Dedifferentiated amniotic fluid mesenchymal stem cell (primary cell): ENCODE data around the gene SPAG9.

Source experiments
- DNase-seq: peaks from one replicate; pipeline ENCODE4 v3.0.0-alpha.2; 2016; ENCODE audit errors: extremely low spot score

SPAG9 gene, protein sequence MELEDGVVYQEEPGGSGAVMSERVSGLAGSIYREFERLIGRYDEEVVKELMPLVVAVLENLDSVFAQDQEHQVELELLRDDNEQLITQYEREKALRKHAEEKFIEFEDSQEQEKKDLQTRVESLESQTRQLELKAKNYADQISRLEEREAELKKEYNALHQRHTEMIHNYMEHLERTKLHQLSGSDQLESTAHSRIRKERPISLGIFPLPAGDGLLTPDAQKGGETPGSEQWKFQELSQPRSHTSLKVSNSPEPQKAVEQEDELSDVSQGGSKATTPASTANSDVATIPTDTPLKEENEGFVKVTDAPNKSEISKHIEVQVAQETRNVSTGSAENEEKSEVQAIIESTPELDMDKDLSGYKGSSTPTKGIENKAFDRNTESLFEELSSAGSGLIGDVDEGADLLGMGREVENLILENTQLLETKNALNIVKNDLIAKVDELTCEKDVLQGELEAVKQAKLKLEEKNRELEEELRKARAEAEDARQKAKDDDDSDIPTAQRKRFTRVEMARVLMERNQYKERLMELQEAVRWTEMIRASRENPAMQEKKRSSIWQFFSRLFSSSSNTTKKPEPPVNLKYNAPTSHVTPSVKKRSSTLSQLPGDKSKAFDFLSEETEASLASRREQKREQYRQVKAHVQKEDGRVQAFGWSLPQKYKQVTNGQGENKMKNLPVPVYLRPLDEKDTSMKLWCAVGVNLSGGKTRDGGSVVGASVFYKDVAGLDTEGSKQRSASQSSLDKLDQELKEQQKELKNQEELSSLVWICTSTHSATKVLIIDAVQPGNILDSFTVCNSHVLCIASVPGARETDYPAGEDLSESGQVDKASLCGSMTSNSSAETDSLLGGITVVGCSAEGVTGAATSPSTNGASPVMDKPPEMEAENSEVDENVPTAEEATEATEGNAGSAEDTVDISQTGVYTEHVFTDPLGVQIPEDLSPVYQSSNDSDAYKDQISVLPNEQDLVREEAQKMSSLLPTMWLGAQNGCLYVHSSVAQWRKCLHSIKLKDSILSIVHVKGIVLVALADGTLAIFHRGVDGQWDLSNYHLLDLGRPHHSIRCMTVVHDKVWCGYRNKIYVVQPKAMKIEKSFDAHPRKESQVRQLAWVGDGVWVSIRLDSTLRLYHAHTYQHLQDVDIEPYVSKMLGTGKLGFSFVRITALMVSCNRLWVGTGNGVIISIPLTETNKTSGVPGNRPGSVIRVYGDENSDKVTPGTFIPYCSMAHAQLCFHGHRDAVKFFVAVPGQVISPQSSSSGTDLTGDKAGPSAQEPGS (N-terminal part only)

DNA sequence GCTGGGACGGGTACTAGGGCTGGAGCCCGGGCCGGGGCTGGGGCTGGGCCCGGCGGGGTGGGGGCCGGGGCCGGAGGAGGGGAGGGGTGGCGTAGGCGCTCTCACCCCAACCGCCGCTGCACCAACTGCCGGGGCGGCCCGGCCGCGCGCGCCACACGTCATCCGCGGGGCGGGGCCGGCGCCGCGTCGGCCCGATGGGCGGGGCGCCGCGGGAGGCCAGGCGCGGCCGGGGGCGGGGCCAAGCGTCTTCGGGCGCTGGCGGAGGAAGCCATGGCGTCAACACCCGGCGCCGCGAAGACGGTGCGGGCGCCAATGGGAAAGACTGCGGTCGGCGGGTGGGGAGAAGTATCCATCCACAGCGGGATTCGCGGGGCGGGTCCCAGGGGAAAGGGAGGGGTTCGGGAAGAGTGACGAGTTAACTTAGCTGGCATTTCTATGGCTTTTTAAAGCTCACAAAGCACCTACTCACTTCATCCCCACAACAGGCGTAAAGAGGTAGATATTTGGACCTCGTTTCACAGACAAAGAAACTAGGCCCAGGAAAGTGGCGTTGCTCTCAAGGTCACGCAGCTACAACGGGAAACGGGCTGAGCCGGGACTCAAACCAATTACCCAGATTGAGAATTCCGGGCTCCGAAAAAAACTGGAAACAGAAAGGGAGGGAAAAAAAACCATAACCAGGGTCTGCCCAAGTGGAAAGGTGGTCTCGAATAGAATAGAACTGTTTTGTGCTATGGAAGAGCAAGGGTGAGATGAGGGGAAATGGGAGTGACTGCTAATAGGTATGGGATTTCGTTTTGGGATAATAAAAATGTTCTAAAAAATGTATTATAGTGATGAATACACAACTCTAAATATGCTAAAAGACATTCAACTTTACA is at the start of gene SPAG9:
TSS of gene SPAG9 (minus strand) at position 130 of the 881 bp plus-strand sequence. CDS start 212 bp downstream, outside the sequence.
- DNase-seq: peak; percentile 97

DNA sequence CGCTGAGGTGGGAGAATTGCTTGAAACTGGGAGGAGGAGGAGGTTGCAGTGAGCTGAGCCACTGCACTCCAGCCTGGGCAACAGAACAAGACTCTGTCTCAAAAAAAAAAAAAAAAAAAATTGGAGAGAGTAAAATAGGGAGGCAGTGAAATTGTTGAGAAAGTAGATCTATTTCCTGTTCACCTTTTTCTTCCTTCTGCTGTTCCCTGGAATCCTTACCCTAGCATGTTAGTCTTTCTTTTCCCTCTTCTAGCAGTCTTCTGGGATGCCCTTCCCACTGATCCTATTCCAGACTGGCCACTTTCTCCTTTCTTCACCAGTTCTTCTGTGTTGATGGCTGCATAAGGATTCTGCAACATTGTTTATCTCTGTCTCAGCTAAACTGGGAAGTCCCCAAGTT is 48.7 kb upstream of the SPAG9 start:
- DNase-seq: no peak

DNA sequence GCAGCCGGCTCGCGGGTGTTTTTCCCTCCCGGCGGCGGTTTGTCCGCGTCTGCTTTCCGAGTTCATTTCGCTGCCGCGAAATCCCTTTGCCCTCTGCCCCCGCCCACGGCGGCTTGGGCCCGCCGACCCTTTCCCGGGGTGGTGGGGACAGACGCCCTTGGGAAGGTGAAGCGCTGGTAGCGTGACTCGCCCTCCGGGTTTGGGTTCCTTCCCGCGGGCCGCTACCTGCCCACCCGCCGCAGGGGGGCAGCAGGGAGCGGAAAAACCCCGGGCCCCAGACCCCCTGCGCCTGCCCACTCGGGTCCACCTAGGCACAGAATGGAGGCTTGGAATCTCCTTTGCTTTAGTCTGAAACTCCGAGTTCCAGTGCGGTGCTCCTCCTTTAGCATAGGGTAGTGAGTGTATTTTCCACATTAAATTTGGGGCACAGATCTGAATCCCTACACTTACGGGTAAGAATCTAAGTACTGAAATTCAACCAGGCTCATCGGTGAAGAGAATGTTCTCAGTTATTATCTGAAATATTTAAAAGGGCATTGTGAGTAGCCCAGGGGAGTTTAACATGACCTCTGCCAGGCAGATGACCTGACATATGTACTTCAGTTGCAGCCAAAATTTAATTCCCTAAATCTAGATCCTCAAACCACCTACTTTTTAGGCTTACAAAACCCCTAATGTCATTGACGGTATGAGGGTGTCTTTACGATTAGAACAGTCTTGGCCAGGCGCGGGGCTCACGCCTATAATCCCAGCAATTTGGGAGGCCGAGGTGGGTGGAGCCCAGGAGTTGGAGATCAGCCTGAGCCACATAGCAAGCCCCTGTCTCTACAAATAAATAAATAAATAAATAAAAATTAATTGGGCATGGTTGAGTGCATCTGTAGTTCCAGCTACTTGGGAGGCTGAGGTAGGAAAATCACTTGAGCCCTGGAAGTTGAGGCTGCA is 46.6 kb upstream of the SPAG9 start:
- DNase-seq: no peak

DNA sequence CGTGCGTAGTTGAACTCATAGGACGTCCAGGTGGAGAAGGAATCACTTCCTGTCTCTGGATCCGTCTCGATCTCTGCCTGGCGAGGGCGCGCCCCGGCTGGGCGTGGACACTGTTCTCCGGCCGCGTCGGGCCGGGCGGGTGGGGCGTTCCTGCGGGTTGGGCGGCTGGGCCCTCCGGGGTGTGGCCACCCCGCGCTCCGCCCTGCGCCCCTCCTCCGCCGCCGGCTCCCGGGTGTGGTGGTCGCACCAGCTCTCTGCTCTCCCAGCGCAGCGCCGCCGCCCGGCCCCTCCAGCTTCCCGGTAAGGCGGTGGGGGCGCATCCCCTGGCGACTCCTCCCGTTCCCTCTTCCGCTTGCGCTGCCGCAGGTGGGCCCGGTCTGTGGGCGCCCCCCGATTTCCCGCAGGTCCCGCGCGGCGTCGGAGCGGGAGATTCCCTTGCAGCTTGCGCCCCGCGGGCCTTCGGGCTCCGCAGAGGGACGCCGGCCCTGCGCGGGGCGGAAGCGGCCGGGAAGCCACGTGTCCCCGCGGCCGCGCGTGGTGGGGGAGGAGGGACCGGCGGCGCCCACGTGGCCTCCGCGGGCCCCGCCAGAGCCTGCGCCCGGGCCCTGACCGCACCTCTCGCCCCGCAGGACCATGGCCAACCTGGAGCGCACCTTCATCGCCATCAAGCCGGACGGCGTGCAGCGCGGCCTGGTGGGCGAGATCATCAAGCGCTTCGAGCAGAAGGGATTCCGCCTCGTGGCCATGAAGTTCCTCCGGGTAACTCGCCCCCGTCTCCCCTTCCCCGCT is 45.7 kb upstream of the SPAG9 start, which contains the start of gene NME2:
TSS of gene NME2 (plus strand) at position 214 of the 789 bp plus-strand sequence. CDS start at position 634, 420 bp downstream.
- peak; percentile 63 for DNase-seq

DNA sequence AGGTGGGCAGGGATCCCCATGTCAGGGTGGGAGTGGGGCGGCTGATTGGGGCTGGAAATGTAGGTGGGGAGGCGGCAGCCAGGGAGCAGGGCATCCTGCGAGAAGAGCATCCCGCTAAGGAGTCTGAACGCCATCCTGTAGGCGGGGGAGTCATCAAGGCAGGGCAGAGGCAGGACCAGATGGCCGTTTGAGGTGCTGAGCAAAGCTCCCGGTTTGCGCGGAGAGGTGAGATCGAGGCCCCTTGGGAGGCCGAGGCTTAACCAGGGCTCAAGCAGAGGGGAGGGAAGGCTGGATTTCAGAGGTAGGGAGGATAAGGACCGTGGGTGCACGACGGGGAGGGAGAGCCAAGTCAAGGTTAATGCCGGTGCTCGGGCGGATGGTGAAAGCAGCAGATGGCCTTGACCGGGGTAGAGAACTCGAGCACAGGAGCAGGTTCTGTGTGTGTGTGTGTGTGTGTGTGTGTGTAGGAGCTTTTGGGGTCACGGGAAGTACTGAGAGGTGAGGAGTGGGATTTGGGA is 45.1 kb upstream of the SPAG9 start:
- DNase-seq: no peak

DNA sequence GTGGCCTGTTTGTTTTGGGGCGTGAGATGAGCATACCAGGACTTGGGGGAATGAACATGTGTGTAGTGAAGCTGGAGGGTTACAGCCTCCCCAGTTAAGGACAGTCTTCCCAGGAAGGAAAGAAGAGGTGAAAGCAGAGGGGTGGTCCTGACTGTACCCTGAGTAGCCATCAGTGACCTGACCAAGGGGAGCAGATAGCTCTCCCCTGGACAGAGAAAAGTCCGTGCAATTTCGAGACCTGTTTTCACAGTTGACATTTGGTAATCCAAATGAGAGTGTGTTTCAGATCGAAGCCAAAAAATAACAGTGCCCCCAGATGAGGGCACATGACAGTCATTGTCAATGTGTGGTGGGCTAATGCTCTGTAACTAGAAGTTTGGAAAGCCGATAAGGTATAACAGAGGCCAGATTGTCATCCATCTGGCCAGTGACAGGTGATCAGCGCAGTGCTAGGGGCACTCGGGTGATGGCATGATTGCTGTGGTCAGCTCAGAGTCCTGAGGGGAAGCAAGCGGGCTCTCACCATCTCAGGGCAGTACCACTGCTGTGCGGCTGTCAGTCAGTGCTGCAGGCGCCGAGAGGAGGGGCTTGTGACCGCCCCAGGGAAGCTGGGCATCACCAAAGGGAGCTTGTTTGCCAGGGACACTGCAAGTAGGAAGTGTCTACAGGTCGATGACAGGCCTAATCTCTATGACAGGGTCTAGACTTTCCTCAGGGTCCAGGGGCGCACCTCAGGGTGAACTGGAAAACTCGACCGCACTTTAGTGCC is 44.4 kb upstream of the SPAG9 start:
- no peak for DNase-seq

DNA sequence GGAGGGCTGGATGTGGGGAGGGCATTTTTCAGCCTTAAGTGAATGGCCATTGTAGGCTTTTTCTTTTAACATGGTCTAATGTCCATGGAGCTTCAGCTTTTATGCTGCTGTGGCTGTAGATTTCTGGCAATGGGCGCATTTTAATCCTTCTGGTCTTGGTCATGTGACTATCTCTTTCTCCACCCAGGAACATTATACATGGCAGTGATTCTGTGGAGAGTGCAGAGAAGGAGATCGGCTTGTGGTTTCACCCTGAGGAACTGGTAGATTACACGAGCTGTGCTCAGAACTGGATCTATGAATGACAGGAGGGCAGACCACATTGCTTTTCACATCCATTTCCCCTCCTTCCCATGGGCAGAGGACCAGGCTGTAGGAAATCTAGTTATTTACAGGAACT is 40.9 kb upstream of the SPAG9 start:
- no peak for DNase-seq

DNA sequence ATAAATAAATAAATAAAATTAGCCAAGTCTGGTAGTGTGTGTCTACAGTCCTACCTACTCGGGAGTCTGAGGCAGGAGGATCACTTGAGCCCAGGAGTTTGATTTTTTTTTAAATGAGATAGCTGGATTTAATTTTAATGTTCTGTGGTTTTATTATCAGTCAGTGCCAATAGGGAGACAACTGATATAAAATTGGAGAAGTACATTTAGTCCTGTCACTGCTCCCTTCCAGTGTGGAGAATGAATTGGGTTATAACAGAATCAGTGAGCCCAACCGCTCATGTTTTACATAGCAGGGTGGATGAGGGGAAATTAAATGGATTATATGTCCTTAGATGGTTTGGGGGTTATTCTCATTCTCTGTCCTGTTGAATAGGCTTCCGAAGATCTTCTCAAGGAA is 38.9 kb upstream of the SPAG9 start:
- DNase-seq: no peak

DNA sequence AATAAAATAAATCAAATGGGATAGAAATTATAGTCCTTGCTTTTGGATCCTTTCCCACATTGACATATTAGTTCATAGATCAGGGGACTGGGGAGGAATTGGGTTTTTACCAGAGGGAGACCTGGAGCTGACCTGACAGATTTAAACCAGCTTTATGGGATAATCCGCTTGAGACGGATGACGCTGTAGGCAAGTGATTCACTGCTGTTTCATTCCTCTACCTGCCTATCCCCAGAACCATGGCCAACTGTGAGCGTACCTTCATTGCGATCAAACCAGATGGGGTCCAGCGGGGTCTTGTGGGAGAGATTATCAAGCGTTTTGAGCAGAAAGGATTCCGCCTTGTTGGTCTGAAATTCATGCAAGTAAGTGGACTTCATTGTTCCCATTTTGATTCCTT is 34.7 kb upstream of the SPAG9 start:
- no peak for DNase-seq

DNA sequence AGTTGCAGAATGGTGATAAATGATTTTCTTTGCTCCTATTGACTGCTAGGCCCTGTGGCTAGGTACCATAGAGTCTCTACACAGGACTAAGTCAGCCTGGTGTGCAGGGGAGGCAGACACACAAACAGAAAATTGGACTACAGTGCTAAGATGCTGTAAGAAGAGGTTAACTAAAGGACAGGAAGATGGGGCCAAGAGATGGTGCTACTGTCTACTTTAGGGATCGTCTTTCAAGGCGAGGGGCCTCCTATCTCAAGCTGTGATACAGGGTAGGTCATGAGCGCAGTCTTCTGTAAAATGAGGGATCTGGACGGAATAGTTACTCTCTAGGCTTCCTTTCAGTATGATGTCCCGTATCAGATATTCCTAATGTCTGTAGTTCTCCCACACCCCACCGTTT is 33.5 kb upstream of the SPAG9 start:
- DNase-seq: no peak

DNA sequence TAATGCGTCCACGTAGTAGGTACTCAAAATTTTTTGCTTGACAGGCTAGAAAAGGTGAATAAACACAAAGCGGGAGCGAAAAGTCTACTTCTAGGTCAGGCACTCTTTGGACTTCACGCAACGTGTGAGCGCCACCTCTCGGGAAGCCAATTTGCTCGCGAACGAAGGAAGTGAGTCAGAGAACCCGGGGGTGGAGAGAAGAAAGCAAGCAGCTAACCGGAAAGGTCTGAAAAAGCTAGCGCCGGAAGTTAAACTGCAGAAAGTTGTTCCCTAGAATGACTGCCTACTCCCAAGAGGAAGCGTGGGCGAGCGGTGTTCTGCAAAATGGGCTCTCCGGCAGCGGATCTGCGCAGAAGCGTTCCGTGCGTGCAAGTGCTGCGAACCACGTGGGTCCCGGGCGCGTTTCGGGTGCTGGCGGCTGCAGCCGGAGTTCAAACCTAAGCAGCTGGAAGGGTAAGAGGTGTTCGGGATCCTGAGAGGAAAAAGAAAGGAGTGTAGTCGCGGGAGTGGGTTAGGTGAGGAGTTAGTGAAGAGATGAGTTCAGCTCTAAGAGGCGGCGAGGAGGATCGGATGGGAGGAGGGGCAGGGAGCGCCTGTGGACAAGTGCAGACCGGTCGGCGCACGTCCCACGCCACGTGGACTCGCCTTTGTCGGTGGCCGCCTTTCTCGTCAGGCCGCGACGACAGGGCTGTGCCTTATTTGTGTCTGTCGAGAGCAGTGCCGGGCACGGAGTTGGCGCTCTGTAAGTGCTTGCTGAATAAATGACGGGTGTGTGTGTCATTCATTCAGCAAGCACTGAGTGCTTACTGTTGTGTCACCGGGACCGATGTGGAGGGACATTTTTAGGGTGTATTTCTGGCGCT is 32.8 kb upstream of the SPAG9 start, which contains the start of gene NME1:
TSS of gene NME1 (plus strand) at position 350 of the 863 bp plus-strand sequence. CDS start 2,096 bp downstream, outside the sequence.
- DNase-seq: peak; percentile 100

DNA sequence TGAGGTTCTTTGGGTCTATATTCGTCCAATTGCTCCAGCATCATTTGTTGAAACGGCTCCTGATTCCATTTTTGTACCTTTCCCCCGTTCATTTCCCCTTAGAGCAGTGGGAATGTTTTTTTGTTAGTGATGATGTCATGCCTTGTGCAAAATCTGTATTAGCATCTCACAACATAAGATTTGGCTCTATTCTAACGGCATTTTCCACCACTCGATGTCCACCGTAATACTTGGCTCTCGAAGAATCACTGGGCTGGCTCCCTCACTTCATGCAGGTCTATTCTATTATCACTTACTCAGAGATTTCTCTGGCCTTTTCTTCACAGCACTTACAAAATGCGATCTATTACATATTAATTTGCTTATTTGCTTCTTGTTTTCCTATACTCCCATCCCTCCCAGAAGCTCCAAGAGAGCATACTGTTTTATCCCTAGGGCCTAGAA is 32.1 kb upstream of the SPAG9 start:
- DNase-seq: no peak

DNA sequence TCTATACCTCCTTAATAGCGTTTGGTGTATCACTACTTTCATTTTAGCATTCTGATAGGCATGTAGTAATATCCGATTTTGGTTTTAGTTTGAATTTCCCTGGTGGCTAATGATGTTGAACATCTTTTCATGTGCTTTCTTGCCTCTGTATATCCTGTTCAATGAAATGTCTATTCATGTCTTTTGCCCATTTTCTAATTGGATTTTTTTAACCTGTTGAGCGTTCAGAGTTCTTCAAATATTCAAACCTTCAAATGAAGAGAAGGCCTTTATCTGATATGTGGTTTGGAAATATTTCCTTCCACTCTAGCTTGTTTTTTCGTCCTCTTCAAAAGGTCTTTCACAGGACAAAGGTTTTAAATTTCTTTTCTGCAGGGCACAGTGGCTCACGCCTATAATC is 30.3 kb upstream of the SPAG9 start:
- no peak for DNase-seq

DNA sequence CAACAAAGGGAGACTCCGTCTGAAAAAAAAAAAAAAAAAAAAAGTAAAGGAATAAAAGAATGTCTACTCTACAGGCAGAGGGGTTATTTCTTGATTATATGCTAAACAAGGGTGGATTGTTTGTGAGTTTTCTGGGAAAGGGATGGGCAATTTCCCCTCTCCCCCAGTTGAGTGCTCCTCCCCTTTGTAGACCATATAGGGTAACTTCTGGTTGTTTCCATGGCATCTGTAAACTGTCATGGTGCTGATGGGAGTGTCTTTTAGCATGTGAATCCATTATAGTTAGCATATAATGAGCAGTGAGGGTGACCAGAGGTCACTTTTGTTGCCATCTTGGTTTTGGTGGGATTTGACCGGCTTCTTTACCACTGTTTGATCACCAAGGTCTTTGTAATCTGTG is 28.5 kb upstream of the SPAG9 start:
- DNase-seq: no peak

DNA sequence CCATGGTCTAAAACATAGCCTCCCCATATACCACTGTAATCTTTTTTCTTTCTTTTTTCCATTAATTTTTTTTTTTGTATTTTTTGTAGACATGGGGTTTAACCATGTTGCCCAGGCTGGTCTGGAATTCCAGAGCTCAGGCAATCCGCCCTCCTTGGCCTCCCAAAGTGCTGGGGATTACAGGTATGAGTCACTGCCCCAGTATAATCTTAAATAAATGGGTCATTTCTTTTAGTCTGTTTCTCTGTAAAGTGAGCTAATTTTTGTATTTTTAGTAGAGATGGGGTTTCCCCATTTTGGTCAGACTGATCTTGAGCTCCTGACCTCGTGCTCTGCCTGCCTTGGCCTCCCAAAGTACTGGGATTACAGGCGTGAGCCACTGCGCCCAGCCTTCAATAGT is 27.0 kb upstream of the SPAG9 start:
- no peak for DNase-seq

DNA sequence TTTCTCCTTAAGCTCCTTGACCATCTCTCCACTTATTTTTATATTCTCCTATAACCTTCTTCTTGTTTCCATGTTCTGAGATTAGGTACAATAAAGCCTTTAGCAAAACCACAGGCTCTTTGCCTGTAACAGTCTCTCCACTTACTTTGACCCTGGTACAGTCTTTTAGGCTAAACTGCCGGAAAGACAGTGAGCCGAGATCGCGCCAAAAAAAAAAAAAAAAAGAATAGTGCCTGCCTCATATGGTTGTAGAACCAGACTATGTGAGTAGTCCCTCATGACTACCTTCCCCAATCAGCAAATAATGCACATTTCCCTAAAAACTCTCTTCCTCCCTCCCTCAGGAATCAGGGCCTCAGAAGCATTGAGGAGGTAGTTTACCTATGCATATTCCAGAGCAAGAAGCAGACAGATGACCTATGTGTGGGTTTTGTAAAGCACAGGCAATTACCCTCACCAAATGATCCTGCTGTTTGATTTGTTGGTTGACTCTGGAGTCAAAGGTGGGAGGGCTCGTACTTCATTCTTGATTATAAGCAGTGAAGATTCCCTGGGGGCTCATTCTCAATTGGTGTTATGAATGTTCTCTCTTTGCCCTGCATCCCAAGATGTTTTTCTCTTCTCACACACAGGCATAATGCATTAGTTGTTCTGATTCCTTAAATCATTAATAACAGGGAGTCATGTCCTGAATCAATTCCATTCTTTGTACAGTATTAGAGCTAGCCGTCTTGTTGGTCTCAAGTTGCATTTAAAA is 23.8 kb upstream of the SPAG9 start:
- no peak for DNase-seq
